Omental fat pad (tissue), 4 donors: ENCODE data around the gene RHEX. TPM values are rescaled to one million over a fixed set of nuclear protein-coding genes. Genes with fewer than 3 reads are reported as not detected.
"Not testable (repeated sequence)": the region's sequence is repeated elsewhere in the genome, so short reads cannot be mapped to it uniquely, and the experiment has no call there.

Experiments used
- ATAC-seq: fragments of 150-250 bp; one replicate; pipeline ENCODE4 v1.9.1; 2016; ENCODE audit warnings: mild to moderate bottlenecking, moderate library complexity; ENCODE audit not compliant: low FRiP score
- DNase-seq: peaks from one replicate; pipeline ENCODE4 v3.0.0-alpha.2; 2019; ENCODE audit warnings: low spot score
- total RNA-seq, 4 donors: library from RNA; depleted of rRNA; stranded (reverse); fragments of >200 nt; gene quantifications; one replicate each; pipeline ENCODE4 v1.1.0, GENCODE V29; 2016
- TF ChIP-seq, protein P1 (sequence below), 3 donors: fragments of 450-650 bp; IDR thresholded peaks; one replicate each; pipeline ENCODE4 v1.5.1; 2016 to 2017; ENCODE audit warnings: antibody characterized with exemption in 3 of 3, mild to moderate bottlenecking in 3 of 3, moderate library complexity in 2 of 3

Gene RHEX
- total RNA-seq, 4 donors from 2014 or later = 1.1 to 5.4 (median 1.8) TPM

DNA sequence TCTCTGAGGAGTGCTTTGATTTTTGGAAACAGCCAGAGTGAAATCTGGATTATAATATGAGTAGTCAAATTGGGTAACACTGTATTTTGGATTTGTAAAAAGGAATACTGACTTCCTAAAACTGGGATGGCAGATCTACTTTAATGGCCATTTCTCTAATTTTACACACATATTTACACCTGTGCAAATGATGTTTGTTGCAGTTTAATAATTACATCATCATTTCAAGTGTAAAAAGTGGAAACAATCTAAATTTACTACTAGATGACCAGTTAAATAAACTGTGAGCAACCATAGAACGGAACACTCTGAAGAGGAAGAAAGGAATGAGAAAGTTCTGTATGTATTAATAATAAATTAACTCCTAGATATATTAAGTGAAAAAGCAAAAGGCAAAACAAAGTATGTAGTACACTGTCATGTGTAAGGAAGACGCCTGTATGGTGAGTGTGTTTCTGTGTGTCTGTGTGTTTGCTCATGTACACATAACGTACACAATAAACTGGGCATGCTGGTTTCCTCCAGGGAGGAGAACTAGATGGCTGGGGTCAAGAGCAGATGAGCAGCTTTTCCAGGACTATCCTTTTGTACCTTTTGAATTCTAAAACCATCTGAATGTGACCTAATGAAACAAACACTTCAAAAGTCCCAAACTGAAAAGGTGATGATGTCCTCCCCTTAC lies 2.9 kb upstream of the RHEX start:
- DNase-seq (no peak), ATAC-seq (no peak)
- TF ChIP-seq, protein P1, sequence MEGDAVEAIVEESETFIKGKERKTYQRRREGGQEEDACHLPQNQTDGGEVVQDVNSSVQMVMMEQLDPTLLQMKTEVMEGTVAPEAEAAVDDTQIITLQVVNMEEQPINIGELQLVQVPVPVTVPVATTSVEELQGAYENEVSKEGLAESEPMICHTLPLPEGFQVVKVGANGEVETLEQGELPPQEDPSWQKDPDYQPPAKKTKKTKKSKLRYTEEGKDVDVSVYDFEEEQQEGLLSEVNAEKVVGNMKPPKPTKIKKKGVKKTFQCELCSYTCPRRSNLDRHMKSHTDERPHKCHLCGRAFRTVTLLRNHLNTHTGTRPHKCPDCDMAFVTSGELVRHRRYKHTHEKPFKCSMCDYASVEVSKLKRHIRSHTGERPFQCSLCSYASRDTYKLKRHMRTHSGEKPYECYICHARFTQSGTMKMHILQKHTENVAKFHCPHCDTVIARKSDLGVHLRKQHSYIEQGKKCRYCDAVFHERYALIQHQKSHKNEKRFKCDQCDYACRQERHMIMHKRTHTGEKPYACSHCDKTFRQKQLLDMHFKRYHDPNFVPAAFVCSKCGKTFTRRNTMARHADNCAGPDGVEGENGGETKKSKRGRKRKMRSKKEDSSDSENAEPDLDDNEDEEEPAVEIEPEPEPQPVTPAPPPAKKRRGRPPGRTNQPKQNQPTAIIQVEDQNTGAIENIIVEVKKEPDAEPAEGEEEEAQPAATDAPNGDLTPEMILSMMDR (IDR thresholded peaks at IDR 0.05) = no peak

GRCh38 chr1:206050655-206051235 lies 2.2 kb upstream of the RHEX start:
- no peak for ATAC-seq
- no peak for DNase-seq
- TF ChIP-seq, protein P1 (IDR thresholded peaks at IDR 0.05) = no peak

DNA sequence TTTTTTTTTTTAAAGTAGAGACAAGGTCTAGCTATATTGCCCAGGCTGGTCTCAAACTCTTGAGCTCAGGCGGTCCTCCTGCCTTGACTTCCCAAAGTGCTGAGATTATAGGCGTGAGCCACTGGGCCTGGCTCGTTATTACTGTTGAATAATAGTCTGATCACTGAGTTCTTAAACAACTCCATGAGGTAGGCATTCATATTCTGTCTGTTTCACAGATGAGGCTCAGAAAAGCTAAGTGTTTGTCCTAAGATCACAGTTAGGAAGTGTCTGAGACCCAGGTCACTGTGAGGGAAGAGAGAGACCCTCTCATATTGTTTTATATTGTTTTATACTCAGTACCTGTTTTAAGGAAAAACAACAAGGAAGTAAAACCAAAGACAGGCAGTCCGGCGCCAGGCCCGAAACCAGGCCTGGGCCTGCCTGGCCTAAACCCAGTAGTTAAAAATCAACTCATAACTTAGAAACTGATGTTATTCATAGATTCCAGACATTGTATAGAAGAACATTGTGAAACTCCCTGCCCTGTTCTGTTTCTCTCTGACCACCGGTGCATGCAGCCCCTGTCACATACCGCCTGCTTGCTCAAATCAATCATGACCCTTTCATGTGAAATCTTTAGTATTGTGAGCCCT lies 625 bp upstream of the RHEX start:
- DNase-seq, ATAC-seq: not testable (repeated sequence)

DNA sequence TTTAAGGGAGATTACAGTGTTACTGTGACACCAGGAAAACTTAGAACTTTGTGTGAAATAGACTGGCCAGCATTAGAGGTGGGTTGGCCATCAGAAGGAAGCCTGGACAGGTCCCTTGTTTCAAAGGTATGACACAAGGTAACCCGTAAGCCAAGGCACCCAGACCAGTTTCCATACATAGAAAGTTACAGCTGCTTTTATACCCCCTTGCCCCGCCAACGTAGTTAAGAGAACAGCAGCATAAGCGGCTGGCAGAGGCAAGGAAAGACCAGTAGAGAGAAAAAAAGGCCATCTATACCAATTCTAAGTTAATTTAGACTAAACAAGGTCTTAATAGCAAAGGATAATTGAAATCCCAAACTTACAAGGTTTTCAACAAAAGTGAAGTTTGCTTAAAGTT lies 643 bp downstream of the RHEX start:
- not testable (repeated sequence) for DNase-seq, ATAC-seq

DNA sequence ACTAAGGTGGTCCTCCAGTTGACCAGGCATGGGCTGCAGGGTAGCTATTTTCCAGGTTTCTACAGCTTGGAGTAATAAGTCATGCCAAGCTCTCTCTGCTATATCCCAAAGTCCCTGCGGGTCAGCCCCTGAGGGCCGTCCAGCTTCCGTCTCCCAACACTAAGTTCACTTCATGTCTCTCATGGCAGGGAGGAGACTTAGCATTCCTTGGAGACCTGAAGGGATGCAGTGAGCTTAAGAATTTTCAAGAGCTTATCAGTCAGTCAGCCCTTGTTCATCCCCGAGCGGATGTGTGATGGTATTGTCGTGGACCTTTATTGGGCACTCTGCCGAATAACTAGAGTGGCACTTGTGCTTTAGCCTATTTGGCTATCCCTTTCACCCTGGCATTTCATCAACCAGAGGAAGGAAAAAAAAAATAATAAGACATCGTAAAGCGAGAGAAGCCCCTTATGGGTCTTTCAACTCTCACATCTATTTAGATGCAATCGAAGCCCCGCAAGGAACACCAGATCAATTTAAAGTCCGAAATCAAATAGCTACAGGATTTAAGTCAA lies 2.2 kb downstream of the RHEX start:
- DNase-seq, ATAC-seq: not testable (repeated sequence)

DNA sequence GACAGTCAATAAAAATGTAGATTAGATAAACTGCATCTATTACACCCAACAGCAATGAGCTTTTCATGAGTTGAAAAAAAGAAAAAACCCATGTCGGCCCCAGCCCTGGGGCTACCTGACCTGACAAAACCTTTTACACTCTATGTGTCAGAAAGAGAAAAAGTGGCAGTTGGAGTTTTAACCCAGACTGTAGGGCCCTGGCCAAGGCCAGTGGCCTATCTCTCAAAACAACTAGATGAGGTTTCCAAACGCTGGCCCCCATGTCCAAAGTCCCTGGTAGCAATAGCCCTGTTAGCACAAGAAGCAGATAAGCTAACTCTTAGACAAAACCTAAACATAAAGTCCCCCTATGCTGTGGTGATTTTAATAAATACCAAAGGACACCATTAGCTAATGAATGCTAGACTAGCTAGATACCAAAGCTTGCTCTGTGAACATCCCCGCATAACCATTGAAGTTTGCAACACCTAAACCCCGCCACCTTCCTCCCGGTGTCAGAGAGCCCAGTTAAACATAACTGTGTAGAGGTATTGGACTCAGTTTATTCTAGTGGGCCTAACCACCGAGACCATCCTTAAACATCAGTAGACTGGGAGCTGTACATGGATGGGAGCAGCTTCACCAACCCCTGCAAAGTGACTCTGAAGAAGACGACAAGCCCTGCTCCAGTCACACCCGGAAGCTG lies 2.8 kb downstream of the RHEX start:
- ATAC-seq, DNase-seq: not testable (repeated sequence)

- ATAC-seq, DNase-seq: not testable (repeated sequence)
These were observed 5.4 kb downstream of the RHEX start for GRCh38 chr1:206058289-206058926.

GRCh38 chr1:206058927-206059292 lies 5.9 kb downstream of the RHEX start:
- TF ChIP-seq, protein P1 (IDR thresholded peaks at IDR 0.05) = no peak
- DNase-seq (no peak), ATAC-seq (no peak)

DNA sequence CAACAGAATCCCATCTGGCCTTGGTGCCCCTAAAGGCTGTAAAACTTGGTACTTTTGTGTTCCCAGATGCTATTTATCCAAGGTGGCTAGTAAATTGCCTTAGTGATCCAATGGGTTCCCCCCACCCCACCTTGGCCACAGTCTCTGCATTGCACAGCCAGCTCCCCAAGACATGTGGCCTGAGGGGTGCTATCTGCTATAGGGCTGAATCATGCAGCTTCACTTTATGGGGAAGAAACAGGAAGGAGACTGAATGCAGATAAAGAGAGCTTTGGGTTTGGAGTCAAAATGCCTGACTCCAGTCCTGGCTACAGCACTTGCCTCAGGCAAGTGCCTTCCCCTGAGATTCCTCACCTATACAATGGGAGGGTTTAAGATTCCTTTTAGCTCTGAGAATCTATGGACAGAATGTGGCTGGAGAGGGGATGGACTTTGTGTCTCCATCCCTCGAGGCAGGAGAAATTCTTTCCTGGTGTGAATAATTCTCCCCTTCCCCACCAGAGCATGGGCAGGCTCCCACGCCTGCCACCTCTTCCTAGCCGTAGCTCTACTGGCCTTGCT lies 6.5 kb downstream of the RHEX start:
- no peak for DNase-seq
- TF ChIP-seq, protein P1 (IDR thresholded peaks at IDR 0.05) = no peak
- ATAC-seq = no peak
